ENCODE results near the gene CDC5L.

DNA sequence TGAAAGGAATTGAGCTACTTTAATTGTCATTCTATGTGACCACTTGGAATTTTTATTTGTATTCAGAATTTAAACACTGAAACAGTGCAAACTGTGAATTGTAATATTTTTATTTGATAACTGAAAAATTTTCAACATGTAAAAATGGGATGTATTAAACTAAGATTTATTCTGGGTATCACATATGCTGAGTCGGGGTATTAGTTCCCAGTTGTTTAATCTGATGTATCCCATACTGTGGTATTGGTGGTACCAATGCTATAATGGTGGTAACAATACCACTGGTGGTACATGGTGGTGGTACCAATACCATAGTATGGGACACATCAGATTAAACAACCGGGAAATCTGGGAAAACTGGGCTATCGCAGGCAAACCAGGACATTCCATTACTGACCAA, 79.4 kb downstream of the CDC5L start:
- TF ChIP-seq, protein P1, sequence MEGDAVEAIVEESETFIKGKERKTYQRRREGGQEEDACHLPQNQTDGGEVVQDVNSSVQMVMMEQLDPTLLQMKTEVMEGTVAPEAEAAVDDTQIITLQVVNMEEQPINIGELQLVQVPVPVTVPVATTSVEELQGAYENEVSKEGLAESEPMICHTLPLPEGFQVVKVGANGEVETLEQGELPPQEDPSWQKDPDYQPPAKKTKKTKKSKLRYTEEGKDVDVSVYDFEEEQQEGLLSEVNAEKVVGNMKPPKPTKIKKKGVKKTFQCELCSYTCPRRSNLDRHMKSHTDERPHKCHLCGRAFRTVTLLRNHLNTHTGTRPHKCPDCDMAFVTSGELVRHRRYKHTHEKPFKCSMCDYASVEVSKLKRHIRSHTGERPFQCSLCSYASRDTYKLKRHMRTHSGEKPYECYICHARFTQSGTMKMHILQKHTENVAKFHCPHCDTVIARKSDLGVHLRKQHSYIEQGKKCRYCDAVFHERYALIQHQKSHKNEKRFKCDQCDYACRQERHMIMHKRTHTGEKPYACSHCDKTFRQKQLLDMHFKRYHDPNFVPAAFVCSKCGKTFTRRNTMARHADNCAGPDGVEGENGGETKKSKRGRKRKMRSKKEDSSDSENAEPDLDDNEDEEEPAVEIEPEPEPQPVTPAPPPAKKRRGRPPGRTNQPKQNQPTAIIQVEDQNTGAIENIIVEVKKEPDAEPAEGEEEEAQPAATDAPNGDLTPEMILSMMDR (IDR thresholded peaks at IDR 0.05): no peak
- TF ChIP-seq POLR2A (IDR thresholded peaks at IDR 0.05): no peak

Data from heart left ventricle (tissue), 13 donors.